ENCODE data around the gene PRR5L. TPM values are rescaled to one million over a fixed set of nuclear protein-coding genes. Genes with fewer than 3 reads are reported as not detected.

The PRR5L gene
- total RNA-seq, 4 donors from 2014 or later, result 4.7 to 11.5 (median 6.0) TPM

- intact Hi-C loops (cut with DNase I), result no loop called here
- Histone ChIP-seq H3K36me3 (no peaks in the 10 kb centered on the region), H3K4me3 (replicated peaks in 1 of 3) (no peak overlapping the region), H3K4me1 (no peaks in the 10 kb centered on the region), H3K27me3 (no peaks in the 10 kb centered on the region), H3K9me3 (no peaks in the 10 kb centered on the region), H3K27ac (no peak overlapping the region)
- TF ChIP-seq CTCF (IDR thresholded peaks at IDR 0.05), result no peak
- TF ChIP-seq POLR2A (IDR thresholded peaks at IDR 0.05), result no peak
- WGBS, 2 donors, result 83 to 86% methylated on average over 2 of the region's 2 CpGs
- DNase-seq, result no peak
These were observed 136.0 kb downstream of the PRR5L start for GRCh38 chr11:36432093-36432469.

GRCh38 chr11:36432738-36433137 lies 136.7 kb downstream of the PRR5L start:
- TF ChIP-seq POLR2A (IDR thresholded peaks at IDR 0.05) (no peak), CTCF (IDR thresholded peaks at IDR 0.05) (no peak)
- intact Hi-C loops (cut with DNase I), result no loop called here
- H3K27me3 ChIP-seq, result no peaks in the 10 kb centered on the region
- WGBS, 2 donors, result 88 to 92% methylated on average over 4 of the region's 4 CpGs
- no peaks in the 10 kb centered on the region for H3K4me1 ChIP-seq
- H3K9me3 ChIP-seq, result no peaks in the 10 kb centered on the region
- H3K4me3 ChIP-seq (replicated peaks in 1 of 3), result no peak overlapping the region
- H3K36me3 ChIP-seq, result no peaks in the 10 kb centered on the region
- DNase-seq, result no peak
- no peak overlapping the region for H3K27ac ChIP-seq

GRCh38 chr11:36436064-36436463 lies 140.0 kb downstream of the PRR5L start:
- H3K9me3 ChIP-seq, result no peaks in the 10 kb centered on the region
- H3K4me1 ChIP-seq, result no peaks in the 10 kb centered on the region
- no peak overlapping the region for H3K4me3 ChIP-seq (replicated peaks in 1 of 3)
- no peaks in the 10 kb centered on the region for H3K36me3 ChIP-seq
- H3K27me3 ChIP-seq, result no peaks in the 10 kb centered on the region
- no peak for TF ChIP-seq CTCF (IDR thresholded peaks at IDR 0.05)
- TF ChIP-seq POLR2A (IDR thresholded peaks at IDR 0.05), result no peak
- 89 to 92% methylated on average over 5 of the region's 5 CpGs for WGBS, 2 donors
- no peak overlapping the region for H3K27ac ChIP-seq
- DNase-seq, result no peak
- intact Hi-C loops (cut with DNase I), result no loop called here

GRCh38 chr11:36436589-36436988 lies 140.5 kb downstream of the PRR5L start:
- H3K9me3 ChIP-seq, result no peaks in the 10 kb centered on the region
- no peaks in the 10 kb centered on the region for H3K4me1 ChIP-seq
- DNase-seq, result no peak
- intact Hi-C loops (cut with DNase I), result no loop called here
- 94 to 98% methylated on average over 2 of the region's 2 CpGs for WGBS, 2 donors
- H3K27ac ChIP-seq, result no peak overlapping the region
- no peak for TF ChIP-seq CTCF (IDR thresholded peaks at IDR 0.05)
- no peak for TF ChIP-seq POLR2A (IDR thresholded peaks at IDR 0.05)
- H3K36me3 ChIP-seq, result no peaks in the 10 kb centered on the region
- no peaks in the 10 kb centered on the region for H3K27me3 ChIP-seq
- H3K4me3 ChIP-seq (replicated peaks in 1 of 3), result no peak overlapping the region

- no peak for DNase-seq
- 40 to 61% methylated on average over 3 of the region's 3 CpGs for WGBS, 2 donors
- TF ChIP-seq POLR2A (IDR thresholded peaks at IDR 0.05) (no peak), CTCF (IDR thresholded peaks at IDR 0.05) (no peak)
- Histone ChIP-seq H3K27ac (no peak overlapping the region), H3K4me3 (replicated peaks in 1 of 3) (no peak overlapping the region), H3K27me3 (no peaks in the 10 kb centered on the region), H3K9me3 (no peaks in the 10 kb centered on the region), H3K4me1 (no peaks in the 10 kb centered on the region), H3K36me3 (no peaks in the 10 kb centered on the region)
- intact Hi-C loops (cut with DNase I), result no loop called here
These were observed 141.3 kb downstream of the PRR5L start for GRCh38 chr11:36437413-36437812.

Data from thyroid gland (tissue), 4 donors.